GM04504 (cell line): ENCODE data around the gene R3HDM2.

Experiments
- DNase-seq: peaks from one replicate; pipeline ENCODE4 v3.0.0-alpha.2; 2012; ENCODE audit warnings: low read depth

Gene R3HDM2

DNA sequence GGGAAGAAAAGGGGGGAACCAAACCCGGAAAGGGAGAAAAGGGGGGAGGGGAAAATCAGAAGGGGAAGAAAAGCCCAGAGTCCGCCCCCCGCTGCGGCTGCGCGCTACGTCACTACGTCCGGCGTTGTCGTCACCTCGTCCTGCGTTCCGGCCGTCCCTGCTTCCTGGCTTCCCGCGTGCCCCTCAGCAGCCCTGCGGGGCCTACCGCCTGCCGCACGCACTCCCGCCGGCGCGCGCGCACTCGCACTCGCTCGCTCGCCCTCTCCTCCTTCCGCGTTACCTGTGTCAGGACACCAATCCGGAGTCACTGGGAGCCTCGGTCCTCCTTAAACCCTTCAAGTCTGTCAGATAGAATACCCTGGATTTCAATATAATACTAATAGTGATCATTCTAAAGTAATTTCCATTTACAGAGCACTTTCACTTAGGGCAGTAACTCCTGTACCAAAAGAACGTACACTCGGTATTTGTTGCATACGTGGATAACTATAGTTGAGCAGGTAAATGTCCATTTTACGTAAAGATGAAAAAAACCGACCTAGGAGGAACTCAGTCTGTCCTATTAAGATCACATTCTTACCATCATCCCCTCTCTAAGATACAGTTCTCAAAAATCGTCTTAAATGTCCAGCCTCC lies at the start of gene R3HDM2:
Gene R3HDM2 (minus strand): TSS at position 113 of the 636 bp plus-strand sequence. CDS start 120,615 bp downstream, outside the sequence.
- peak; percentile 85 for DNase-seq

DNA sequence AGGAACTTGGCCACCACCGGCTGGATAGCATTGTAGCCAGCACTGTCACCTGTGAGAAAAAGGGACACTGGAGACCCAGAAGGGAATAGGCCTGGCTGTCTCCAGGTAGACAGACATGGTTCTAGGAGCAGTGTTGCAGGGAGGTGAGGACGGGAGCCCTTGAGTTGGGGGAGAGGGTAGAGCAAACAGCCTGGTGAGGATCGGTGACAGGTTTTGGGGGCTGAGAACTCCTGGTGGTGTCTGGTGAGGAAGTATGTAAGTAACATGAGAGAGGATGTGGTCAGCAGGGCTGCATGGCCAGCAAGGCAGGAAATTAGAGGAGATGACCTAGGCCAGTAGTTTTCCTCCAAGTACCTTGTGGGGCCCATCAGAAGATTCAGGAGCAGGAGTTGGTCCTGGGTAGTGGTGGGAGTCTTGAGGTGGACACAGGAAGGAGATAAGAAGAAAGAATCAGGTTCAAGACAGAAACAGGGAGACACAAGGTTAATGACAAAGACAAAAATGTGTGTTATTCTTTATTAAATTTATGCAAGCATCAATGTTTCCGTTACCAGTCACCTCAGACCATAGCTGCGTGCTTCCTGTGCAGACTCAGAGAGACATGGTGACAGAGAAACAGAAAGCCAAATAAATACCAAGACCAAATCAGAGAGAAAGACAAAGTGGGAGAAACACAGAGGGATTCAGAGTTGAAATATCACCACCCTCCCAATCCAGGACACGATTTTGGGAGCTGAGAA lies 48.7 kb upstream of the R3HDM2 start, which contains the start of gene ARHGAP9:
Gene ARHGAP9 (minus strand): TSS at position 491 of the 740 bp plus-strand sequence. CDS start 460 bp downstream, at position 31.
- DNase-seq, result no peak

DNA sequence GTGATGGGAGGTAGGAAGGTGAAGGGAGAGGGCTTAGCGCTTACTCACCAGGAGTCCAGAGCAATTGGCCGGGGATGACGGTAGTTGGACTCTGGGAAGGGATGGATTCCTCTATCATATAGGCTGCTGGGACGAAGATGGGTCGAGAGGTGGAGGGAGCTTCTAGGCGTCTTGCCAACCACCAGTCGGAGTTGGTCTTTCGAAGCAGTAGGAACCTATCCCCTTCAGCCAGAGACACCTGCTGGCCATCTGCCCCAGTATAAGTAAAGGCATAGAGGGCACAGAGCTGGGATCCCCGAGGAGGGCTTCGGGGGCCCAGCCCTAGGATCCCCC lies 48.2 kb upstream of the R3HDM2 start:
- DNase-seq, result no peak

DNA sequence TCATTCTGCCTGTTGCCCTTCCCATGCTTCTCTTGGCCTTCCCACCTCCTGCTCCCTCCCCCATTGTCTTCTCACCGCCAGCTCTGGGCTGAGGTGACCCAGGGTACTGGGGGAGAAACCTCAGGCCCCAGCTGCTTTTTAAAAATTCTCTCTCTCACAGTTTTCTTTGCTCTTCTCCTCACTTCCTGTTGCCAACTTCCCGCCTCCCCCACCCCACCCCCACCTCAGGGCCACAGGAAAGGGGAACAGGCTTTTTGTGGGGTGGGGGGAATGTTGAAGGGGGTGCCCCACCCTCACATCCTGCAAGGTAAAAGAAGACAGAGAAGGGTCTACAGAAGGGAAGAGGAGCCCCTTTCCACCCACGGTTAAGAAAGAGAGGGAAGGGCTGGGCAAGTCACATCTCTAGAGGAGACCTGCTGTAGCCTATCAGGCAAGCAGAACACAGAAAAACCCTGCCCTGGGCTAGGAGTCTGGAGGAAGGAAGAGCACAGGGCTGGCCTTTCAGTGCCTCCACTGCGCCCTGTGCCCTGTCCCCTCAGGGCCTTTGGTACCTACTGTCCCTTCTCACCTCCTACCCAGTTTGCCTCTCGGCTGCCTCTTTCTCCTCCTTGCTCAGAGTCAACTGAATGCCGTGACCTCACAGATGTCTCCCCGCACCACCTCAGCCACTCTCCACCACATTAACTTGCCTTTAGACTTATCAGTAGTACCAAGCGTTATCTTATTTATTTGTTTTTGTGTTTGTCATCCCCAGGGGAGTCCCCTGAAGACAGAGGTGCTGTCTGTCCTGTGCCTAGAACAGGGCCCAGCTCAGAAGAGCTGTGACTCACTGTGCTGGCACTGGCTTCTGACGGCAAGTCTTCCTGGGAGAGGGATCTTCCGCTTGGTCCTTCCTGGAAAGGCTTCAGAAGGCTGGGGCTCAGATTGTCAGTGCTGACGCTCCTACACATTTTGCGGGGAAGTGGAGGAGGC lies 47.2 kb upstream of the R3HDM2 start:
- no peak for DNase-seq

DNA sequence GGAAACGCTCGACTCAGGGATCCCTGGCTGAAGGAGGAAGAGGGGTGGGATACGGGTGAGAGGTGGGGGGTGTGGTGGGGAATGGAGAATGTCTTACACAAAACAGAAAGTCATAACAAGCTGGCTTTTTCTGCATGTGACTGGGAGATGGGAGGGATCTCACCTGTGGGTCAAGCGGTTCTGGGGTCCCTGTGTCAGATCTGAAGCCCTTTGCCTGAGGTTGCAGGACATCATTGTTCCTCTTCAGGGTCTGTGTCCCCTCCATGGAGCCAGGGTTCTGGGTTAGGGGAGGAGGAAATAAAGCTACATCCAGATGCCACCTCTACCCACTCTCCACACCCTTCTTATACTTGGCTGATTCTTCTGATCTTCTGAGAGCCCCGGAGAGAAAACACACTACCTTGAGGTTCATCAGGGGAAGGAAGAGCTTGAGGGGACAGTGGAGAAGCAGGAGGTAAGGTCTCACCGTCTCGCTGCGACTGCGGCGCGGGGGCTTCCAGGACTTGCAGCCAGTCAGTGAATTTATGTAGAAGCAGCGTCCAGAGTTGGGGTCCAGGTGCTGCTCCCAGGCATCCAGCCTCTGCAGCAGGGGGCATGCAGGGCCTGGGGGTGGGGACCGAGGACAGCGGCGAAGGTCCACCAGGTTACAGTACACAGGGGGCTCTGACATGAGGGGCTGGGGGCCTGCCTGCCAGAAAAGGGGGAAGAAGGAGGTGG lies 46.3 kb upstream of the R3HDM2 start:
- no peak for DNase-seq

DNA sequence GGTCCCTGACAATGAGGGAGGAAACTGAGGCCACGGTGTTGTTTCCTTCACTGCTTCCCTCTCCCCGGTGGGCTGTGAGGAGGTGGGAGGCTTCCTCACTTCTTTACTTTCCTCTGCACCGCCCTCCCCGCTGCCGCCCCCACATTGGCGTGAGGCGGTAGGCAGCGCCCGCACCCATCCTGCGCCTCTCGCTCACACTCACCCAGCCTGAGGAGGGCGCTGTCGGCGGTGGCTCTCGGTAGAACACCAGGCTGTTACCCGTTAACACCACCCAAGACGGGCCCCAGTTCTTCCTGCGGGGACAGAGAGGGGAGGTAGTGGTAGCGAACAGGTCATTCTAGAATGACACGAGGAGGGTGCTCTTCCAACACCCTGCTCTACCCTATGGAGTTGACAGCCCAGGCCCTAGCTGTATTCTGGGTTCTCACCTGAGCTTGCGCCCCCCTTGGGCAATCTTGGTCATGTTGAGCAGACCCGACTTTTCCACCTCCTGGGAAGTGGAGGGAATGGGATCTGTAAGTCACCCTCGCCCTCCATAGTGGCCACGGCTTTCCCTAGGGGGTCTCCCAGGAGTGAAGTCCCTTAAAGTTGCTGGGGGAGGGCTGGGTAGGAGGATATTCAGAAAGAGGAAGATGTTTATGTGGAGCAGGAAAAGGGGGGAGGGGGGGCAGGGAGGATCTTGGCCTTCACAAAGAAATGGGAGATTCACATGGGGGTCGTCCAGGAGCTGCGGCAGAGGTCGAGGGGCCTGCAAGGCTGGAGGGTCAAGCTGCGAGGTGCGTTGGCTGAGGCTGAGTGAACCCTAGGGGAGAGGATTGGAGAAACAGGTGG lies 45.5 kb upstream of the R3HDM2 start:
- no peak for DNase-seq

DNA sequence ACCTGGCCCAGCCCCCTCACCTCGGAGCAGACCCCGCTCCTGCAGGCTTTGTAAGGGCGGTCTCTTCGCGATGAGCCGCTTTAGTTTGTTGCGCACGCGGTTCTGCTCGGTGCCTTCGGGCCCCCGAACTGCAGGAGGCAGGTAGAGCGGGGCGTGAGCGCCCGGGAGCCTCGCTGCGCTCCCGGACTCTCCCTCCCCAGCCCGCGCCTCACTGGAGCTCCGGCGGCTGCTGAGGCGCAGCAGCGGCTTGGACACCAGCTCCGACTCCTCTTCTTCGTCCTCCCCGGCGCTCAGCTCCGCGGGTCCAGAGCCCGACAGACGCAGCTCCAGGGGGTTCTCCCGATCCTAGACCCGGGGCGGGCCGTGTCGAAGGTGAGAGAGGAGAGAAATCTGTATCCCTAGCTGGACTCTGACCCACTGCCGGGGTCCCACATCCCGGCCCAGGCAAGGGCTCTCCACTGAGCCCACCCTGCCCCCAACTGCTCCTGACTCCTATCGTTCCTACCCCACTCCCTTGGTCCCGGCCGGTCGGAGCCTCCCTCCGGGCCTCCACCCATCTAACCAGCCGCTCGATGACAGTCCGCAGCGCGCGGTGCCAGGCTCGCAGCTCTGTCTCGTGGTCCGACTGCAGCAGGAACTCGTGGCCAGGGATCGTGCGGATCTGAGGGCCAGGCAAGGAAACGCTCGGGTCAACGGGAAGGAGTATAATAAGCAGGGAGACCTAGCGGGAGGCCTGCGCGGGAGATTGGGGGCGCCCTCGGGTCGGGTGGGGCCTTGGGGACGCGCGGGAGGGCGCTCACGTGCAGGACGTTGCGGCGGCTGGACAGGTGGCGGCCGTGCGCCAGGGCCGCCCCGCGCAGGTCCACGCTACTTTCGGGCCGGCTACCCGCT lies 44.7 kb upstream of the R3HDM2 start:
- no peak for DNase-seq

DNA sequence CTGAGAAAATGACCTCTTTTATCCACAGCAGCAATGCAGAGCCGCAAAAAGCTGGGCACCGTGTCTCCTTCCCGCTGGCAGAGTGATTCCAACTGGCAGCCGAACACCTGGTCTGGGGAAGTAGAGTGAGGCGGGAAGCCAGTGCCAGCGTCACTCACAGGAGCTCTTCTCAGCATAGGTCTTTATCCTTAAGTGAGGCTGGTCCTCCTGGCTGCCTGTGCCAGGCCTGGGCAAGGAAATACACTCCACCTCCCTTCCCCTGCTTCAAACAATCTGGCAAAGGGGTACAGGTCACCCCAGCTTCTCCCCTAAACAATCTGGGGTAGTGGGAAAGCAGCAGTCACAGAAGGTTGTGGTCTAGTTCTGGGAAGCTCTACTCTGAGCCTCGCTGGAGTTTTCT lies 44.0 kb upstream of the R3HDM2 start:
- no peak for DNase-seq

DNA sequence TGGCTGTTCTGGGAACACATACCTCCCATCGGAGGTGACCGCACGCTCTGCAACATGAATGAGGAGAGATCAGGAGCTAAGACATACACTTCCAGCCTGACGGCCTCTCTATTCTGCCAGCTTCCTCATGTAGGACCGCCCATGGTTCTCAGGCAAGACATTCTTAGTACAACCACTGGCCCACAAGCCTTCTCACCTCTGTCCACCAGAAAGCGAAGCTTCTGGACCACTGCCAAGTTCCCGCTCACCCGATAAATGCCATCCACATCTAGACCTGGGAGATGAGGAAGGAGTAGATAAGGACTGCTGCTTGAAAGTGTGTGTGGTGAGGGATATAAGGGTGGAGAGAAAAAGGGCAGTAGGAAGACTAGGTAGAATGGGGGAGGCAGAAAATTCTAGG lies 43.6 kb upstream of the R3HDM2 start:
- no peak for DNase-seq

DNA sequence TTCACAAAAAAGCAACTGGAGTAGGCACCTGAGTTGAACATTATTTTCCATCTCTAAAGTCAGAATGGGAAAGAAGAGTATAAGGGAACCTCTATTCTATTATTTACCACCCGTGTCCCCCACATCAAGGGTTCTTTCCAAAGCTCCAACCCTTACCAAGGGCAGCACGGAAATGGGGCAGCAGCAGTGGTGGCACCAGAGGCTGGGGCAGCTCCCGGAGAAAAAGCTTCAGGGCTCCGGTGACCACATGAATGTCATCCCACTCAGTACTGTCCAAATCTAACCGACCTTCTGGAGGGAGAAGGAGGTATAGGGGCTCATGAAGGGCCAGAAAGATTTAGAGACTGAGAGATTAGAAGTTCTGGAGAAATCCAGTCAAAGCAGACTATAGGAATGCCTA lies 43.0 kb upstream of the R3HDM2 start:
- no peak for DNase-seq

DNA sequence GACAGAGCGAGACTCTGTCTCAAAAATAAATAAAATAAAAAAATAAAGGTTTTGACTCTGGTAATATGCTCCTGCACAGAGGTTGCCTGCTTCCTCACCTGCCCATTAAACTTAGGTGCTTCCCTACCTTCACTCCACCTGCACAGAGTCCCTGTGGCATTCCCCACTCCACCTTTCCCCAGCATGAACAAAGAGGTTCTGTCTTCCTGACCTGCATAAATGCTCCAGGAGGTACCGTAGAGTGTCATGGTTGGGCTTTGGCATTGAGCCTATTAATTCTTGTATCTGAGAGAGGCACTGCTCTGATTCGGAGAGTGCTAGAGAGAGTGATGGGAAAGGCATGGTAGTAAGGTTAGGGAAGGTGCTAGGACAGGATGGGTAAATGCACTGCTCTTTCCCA lies 42.5 kb upstream of the R3HDM2 start:
- DNase-seq, result no peak

DNA sequence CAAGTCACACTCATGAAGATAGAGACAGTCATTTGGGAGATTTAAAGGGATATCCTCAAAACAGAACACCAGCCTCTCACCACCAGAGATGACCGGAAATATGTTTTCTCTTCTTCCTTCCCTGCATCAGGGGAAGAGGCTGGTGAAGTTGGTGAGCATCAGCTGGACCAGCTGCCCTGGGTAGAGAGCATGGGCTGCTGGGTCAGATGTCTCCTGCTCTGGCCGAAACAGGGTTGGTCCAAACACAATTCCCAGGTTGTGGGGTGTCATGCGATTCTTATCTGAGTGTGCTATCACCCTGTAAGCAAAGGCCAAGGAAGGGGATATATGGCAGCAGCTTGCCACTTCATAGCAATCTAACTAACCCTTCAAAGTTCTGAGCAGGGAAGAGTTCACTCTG lies 41.5 kb upstream of the R3HDM2 start:
- DNase-seq, result no peak

DNA sequence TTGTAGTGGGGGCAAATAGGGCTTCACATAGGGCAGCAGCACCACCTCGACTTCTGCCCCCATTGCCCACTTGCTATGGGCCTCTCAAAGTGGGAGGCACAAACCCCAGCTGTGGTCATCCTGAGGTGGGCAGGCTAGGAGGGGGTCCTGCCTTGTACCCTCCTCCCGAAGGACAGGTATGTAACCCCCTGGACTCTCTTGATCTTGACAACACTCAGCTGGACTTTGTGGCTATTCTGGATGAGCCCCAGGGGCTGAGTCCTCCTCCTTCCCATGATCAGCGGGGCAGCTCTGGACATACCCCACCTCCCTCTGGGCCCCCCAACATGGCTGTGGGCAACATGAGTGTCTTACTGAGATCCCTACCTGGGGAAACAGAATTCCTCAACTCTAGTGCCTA lies 40.8 kb upstream of the R3HDM2 start:
- no peak for DNase-seq

DNA sequence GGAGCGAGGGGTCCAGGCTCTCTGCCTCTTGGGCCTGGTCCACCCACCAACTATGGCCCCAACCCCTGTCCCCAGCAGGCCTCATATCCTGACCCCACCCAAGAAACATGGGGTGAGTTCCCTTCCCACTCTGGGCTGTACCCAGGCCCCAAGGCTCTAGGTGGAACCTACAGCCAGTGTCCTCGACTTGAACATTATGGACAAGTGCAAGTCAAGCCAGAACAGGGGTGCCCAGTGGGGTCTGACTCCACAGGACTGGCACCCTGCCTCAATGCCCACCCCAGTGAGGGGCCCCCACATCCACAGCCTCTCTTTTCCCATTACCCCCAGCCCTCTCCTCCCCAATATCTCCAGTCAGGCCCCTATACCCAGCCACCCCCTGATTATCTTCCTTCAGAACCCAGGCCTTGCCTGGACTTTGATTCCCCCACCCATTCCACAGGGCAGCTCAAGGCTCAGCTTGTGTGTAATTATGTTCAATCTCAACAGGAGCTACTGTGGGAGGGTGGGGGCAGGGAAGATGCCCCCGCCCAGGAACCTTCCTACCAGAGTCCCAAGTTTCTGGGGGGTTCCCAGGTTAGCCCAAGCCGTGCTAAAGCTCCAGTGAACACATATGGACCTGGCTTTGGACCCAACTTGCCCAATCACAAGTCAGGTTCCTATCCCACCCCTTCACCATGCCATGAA lies 40.3 kb upstream of the R3HDM2 start:
- no peak for DNase-seq

DNA sequence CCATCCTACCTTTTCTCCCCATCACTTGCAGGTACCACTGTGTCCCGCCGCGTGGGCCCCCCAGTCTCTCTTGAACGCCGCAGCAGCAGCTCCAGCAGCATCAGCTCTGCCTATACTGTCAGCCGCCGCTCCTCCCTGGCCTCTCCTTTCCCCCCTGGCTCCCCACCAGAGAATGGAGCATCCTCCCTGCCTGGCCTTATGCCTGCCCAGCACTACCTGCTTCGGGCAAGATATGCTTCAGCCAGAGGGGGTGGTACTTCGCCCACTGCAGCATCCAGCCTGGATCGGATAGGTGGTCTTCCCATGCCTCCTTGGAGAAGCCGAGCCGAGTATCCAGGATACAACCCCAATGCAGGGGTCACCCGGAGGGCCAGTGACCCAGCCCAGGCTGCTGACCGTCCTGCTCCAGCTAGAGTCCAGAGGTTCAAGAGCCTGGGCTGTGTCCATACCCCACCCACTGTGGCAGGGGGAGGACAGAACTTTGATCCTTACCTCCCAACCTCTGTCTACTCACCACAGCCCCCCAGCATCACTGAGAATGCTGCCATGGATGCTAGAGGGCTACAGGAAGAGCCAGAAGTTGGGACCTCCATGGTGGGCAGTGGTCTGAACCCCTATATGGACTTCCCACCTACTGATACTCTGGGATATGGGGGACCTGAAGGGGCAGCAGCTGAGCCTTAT lies 39.6 kb upstream of the R3HDM2 start:
- no peak for DNase-seq

DNA sequence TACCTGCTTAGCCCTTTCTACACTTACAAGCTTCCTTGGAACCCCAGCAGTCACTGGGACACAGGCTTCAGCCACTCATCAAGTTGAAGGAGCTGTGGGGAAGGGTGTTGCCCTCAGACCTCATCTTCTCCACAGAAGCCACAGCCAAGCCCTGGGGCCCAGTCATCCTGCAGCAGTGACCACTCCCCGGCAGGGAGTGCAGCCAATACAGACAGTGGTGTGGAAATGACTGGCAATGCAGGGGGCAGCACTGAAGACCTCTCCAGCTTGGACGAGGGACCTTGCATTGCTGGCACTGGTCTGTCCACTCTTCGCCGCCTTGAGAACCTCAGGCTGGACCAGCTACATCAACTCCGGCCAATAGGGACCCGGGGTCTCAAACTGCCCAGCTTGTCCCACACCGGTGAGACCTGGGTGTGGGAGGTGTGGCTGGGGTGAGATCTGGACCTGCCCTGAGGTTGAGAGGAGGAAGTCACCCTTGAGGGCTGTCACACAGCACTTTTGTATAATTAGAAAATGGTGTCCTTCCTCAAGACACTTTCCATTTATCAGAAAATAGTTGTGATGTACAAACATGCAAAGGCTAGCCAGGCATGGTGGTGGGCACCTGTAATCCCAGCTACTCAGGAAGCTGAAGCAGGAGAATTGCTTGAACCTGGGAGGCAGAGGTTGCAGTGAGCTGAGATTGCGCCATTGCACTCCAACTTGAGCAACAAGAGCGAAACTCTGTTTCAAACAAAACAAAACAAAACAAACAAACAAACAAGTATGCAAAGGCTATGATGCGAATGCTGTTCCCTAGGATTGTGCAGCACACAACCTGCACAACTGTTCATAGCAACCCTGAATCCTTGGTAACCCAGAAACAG lies 38.7 kb upstream of the R3HDM2 start:
- no peak for DNase-seq

DNA sequence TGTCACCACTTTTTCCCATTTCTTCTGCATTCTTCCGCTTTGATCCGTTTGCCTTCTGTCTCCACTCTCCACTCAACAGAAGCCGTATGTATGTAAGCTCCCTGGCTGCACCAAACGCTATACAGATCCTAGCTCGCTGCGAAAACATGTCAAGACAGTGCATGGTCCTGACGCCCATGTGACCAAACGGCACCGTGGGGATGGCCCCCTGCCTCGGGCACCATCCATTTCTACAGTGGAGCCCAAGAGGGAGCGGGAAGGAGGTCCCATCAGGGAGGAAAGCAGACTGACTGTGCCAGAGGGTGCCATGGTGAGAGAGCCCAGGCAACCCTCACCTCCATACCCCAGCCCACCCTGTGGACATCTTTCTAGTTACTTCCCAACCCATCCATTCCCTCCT lies 37.1 kb upstream of the R3HDM2 start:
- no peak for DNase-seq
